Peyer's patch (tissue), 4 donors: Measurements from ENCODE around the gene ADAMTS18.

ENCODE experiments used
- POLR2A ChIP-seq, 2 donors: fragments of 450-650 bp; IDR thresholded peaks; one replicate each; pipeline ENCODE4 v1.5.1; 2017; ENCODE audit warnings: antibody characterized with exemption in 2 of 2, mild to moderate bottlenecking in 2 of 2, moderate library complexity in 2 of 2
- TF ChIP-seq, protein P1 (sequence below), 6 experiments: fragments of 450-650 bp in 4 of 6; fragments of 200-600 bp in 2 of 6; sonication (generic) in 1 of 6; IDR thresholded peaks; one replicate each; pipeline ENCODE4 v1.5.1; 2017 to 2019; ENCODE audit warnings: antibody characterized with exemption in 6 of 6, mild to moderate bottlenecking in 3 of 6, moderate library complexity in 1 of 6

DNA sequence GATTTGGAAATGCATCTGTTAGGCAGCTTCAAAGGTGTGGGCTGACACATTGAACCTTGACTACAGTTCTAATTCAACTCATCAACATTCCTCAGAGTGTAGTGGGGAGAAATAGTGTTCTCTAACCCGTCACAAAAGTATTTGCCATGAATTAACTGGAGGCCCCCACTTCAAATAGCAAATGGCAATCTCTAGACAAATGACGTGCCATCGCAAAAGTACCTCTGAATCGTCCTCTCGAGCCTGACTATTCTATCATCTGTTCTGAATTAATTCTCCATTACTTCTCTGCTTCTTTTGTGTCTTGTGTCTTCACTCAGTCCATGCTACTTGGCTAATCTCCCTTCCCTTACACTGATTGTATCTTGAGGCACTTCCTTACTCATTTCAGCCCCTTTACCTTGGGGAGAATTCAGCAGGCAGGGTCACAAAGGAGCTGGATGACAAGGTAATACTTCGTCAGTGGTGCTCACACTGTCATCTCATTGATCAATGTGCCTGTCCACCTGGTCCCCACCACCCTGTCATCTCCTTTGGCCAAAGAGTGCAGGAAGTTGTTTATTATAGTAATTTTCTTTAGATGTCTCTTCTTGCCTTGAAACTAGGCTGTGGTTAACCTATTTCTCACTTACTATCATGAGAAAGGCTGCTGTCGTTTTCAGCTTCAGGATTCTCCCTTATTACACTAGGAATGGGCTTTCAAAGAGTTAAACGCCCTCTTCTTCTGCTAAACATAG is 127.2 kb downstream of the ADAMTS18 start:
- TF ChIP-seq, protein P1, sequence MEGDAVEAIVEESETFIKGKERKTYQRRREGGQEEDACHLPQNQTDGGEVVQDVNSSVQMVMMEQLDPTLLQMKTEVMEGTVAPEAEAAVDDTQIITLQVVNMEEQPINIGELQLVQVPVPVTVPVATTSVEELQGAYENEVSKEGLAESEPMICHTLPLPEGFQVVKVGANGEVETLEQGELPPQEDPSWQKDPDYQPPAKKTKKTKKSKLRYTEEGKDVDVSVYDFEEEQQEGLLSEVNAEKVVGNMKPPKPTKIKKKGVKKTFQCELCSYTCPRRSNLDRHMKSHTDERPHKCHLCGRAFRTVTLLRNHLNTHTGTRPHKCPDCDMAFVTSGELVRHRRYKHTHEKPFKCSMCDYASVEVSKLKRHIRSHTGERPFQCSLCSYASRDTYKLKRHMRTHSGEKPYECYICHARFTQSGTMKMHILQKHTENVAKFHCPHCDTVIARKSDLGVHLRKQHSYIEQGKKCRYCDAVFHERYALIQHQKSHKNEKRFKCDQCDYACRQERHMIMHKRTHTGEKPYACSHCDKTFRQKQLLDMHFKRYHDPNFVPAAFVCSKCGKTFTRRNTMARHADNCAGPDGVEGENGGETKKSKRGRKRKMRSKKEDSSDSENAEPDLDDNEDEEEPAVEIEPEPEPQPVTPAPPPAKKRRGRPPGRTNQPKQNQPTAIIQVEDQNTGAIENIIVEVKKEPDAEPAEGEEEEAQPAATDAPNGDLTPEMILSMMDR (IDR thresholded peaks at IDR 0.05), result no peak
- no peak for TF ChIP-seq POLR2A (IDR thresholded peaks at IDR 0.05)
